ENCODE results near the gene NAB2. TPM values are rescaled to one million over a fixed set of nuclear protein-coding genes. Genes with fewer than 3 reads are reported as not detected.

The NAB2 gene
- total and polyA plus RNA-seq, 8 donors, result 28.4 to 52.0 (median 42.8) TPM

DNA sequence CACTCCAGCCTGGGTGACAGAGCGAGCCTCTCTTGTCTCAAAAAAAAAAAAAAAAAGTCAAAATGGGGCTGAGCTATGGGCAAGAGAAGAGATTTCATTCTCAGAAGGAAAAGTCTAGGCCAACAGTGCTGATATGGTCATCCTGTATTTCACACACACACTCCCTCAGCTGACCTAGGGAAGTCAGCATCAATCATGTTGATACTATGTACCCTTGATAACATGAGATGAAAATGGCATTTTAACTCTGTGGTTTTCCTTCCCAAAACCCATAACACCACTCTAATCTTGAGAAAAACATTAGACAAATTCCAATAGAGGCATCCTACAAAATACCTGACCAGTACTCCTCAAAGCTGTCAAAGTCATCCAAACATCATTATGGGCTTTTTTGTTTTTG, 8.1 kb upstream of the NAB2 start:
- ATAC-seq (no peak), DNase-seq (no peak)
- H3K36me3 ChIP-seq, result no peaks in the 10 kb centered on the region
- no peaks in the 10 kb centered on the region for H3K27me3 ChIP-seq
- intact Hi-C loops (cut with DNase I), result no loop called here
- no peak overlapping the region for H3K4me3 ChIP-seq
- no peaks in the 10 kb centered on the region for H3K9me3 ChIP-seq
- H3K27ac ChIP-seq, result no peak overlapping the region
- TF ChIP-seq, protein P1, sequence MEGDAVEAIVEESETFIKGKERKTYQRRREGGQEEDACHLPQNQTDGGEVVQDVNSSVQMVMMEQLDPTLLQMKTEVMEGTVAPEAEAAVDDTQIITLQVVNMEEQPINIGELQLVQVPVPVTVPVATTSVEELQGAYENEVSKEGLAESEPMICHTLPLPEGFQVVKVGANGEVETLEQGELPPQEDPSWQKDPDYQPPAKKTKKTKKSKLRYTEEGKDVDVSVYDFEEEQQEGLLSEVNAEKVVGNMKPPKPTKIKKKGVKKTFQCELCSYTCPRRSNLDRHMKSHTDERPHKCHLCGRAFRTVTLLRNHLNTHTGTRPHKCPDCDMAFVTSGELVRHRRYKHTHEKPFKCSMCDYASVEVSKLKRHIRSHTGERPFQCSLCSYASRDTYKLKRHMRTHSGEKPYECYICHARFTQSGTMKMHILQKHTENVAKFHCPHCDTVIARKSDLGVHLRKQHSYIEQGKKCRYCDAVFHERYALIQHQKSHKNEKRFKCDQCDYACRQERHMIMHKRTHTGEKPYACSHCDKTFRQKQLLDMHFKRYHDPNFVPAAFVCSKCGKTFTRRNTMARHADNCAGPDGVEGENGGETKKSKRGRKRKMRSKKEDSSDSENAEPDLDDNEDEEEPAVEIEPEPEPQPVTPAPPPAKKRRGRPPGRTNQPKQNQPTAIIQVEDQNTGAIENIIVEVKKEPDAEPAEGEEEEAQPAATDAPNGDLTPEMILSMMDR (IDR thresholded peaks at IDR 0.05), result no peak
- H3K4me1 ChIP-seq, result peaks cover 16 to 23% of the 10 kb centered on the region in 2 donors

DNA sequence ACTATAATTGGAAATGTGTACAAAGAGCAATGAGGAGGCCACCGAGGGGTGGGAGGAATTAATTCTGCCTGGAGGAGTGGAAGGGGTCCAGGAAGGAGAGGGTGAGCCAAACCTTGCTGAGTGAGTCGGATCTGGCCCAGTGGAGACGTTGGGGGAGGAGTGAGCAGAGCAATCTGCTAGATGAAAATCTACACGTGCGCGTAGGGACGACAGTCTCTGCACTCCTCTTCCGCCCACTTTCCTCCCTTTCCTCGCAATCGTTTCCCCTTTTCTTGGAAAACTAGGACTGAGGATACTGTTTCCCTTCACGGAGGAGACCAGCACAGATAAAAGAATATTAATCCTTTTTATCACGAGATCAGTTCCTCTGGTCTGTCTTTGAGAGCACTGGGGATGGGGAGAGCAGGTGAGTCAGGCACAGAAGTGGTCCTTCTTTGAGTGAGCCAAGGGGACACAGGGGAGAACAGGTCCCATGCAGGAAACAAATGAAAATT, 2.9 kb upstream of the NAB2 start:
- Histone ChIP-seq H3K4me3 (peak overlapping the region; percentile 79 to 80), H3K9me3 (no peaks in the 10 kb centered on the region), H3K27me3 (peaks cover 0 to 6% of the 10 kb centered on the region in 2 donors), H3K4me1 (peaks cover 18 to 40% of the 10 kb centered on the region in 2 donors), H3K27ac (peak overlapping the region; percentile 97 to 100), H3K36me3 (peaks cover 0 to 3% of the 10 kb centered on the region in 2 donors)
- TF ChIP-seq, protein P1 (IDR thresholded peaks at IDR 0.05), result no peak
- ATAC-seq, result no peak
- DNase-seq, result peak in 2 of 4 donors; percentile 72 to 87
- intact Hi-C loops (cut with DNase I), result no loop called here

DNA sequence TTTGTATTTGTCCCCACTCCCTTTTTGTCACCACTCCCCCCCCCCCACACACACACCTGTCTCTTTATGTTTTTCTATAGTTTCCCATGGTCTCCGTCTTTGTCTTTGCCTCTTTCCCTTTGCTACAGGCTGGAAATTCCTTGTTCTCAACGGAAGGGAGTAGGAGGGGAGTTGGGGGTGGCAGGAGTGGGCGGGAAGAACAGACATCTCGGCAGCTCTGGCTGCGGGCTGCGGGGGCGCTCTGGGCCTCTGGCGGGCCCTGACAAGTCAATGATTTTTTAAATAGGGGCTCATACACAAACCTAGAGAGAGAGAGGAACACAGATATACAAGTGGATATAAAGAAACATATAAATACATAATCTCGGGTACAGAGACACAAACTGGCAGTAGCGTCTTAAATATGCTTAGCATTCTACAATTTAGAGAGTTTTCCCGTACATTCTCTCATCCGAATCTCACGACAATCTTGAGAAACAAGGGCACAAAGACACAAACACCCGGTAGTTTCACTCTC, 2.4 kb upstream of the NAB2 start:
- Histone ChIP-seq H3K27ac (peak overlapping the region; percentile 97 to 100), H3K9me3 (no peaks in the 10 kb centered on the region), H3K27me3 (peaks cover 0 to 6% of the 10 kb centered on the region in 2 donors), H3K4me3 (peak overlapping the region; percentile 79 to 80), H3K4me1 (peaks cover 23 to 45% of the 10 kb centered on the region in 2 donors), H3K36me3 (peaks cover 0 to 8% of the 10 kb centered on the region in 2 donors)
- ATAC-seq (no peak), DNase-seq (peak; percentile 71 to 92 (median 80))
- TF ChIP-seq, protein P1 (IDR thresholded peaks at IDR 0.05), result peak in 1 of 2 donors; percentile 17
- intact Hi-C loops (cut with DNase I), result no loop called here

DNA sequence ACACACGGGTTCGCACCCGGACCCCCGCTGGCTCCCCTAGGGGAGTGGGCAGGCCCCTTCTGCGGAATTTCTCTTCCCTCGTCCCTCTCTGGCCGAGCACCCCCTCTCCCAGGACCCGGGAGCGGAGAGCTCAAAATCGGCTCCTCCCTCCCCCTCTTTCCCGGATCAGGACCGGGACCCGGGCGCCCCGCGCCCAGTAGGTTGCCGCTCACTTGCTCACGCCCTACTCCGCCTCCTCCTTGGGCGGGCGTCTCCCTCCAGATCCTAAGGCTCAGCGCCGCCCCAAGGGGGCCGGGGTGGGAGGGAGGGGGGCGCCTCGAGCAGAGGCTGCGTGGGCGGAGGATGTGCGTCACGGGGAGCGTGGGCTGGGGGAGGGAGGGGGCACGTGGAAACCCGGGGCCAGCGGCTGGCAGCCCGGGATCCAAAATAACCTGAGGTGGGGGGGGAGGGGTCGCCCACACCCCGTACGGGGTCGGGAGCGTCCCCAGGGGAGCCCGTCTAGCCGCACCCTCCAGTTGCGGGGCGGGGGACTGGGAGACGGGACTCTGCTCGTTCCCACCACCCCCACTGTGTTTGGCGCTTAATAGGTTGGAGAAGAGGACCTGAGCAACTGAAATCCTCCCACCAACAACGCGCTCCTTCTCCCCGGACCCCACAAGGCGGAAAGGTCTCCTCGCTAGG, 1.8 kb upstream of the NAB2 start:
- H3K36me3 ChIP-seq, result peaks cover 0 to 14% of the 10 kb centered on the region in 2 donors
- intact Hi-C loops (cut with DNase I), result no loop called here
- TF ChIP-seq, protein P1 (IDR thresholded peaks at IDR 0.05), result no peak
- peaks cover 0 to 6% of the 10 kb centered on the region in 2 donors for H3K27me3 ChIP-seq
- H3K27ac ChIP-seq, result peak overlapping the region; percentile 97 to 100
- no peaks in the 10 kb centered on the region for H3K9me3 ChIP-seq
- peak; percentile 65 for ATAC-seq
- DNase-seq, result peak; percentile 81 to 96 (median 94)
- H3K4me1 ChIP-seq, result peaks cover 26 to 51% of the 10 kb centered on the region in 2 donors
- peak overlapping the region; percentile 79 to 80 for H3K4me3 ChIP-seq

DNA sequence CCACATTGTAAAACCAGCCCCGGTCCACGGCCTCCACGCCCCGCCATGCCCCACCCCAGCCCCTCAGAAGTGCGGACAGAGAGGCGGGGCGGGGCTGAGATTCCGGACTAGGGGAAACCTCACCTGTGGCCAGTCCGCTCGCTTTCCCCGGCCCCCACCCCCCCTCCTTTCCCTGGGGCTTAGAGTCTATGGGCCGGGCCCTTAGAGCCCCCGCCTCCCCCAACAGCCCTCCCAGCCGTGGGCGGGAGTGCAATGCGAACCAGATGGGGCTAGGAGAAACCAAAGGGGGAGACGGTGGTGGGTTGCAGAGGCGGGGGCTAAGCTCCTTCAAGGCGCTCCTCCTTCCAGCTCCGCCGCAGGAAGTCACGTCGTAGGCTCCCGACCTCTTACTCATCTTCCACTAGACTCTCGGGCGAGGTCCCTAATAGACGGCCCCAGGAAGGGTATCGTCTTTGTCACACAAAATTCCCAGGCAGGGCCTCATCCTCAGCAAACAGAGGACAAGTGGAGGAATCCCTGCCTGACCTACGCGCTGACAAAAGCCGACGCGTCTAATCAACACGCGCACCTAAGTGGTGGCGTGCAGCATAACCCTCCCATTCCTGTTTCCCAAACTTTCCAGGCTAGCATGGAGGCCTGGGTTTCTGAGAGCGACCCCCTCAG, 1.1 kb upstream of the NAB2 start:
- Histone ChIP-seq H3K27ac (peak overlapping the region; percentile 97 to 100), H3K4me1 (peaks cover 26 to 57% of the 10 kb centered on the region in 2 donors), H3K9me3 (no peaks in the 10 kb centered on the region), H3K36me3 (peaks cover 0 to 20% of the 10 kb centered on the region in 2 donors), H3K4me3 (peak overlapping the region; percentile 79 to 80), H3K27me3 (peaks cover 0 to 6% of the 10 kb centered on the region in 2 donors)
- intact Hi-C loops (cut with DNase I), result no loop called here
- peak; percentile 92 to 98 (median 93) for DNase-seq
- peak; percentile 60 for ATAC-seq
- TF ChIP-seq, protein P1 (IDR thresholded peaks at IDR 0.05), result no peak

Data from left lung (tissue), 10 donors.